Measurements from ENCODE around the gene ITPR1.
"Not testable (repeated sequence)": the region's sequence is repeated elsewhere in the genome, so short reads cannot be mapped to it uniquely, and the experiment has no call there.

The ITPR1 gene

DNA sequence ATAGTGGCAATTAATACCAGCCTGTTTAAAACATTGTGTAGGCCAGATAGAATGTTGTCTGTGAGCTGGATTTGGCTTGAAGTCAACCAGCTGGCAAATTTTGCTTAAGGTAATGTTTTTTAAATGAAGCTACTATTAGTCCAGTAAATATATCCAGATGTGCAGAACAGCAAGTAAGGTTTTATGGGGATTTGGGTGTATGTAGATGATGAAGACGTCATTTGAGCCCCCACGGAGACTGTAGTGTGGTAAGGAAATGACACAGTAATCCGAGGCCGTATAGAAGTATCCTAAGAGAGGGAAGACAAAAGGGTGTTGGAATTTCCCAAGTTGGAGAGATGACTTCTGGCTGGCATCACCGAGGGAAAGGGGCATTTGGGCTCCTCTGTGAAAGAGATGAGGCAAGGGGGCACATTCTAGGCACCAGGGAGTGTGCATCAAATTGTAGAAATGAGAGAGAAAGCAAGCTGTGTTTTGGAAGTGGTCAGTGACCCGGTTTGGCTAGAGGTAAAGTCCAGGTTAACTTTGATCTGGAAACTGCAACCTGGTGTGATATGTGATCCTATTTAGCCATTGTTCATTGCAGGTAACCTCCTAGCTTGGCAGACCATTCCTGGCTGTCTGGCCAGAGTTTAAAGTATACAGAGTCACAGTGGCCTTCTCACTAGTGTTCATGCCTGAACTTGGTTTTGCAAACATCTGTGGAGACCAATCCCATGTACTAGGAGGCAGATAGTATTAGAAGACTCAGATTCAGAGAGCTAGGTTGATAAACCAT lies 104.2 kb downstream of the ITPR1 start:
- DNase-seq, result no peak

- DNase-seq, result not testable (repeated sequence)
Observed at GRCh38 chr3:4598232-4598631, 105.1 kb downstream of the ITPR1 start.

- DNase-seq, result no peak
Observed at GRCh38 chr3:4599612-4600011, 106.5 kb downstream of the ITPR1 start.

DNA sequence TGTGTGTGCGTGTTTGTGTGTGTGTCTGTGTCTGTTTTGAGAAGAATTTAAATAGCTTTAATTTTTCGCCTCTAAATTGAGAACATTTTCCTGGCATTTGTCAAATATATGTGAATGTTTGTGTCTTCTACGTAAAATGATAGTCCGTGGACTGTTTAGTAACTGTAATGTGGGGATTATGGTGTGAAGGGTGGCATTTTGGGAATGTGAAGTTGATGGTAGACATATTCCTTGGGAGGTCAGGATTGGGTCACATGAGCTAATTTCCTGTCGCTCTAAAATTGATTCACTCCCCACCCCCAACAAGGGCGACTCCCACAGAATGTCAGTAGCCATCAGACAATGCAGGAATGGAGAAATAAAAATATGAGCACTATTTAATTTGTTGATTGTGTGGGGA lies 107.3 kb downstream of the ITPR1 start:
- DNase-seq, result no peak

DNA sequence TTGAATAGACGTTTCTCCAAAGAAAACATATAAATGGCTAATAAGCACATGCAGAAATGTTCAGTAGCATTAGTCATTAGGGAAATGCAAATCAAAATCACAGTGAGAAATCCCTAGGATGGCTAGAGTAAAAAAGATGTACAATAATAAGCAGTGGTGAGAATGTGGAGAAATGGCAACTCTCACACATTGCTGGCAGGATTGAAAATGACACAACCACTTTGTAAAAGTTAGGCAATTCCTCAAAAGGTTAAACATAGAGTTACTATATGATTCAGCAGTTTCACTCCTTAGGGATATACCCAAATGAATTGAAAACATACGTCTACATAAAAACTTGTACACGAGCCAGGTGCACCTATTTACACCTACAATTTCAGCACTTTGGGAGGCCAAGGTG lies 108.7 kb downstream of the ITPR1 start:
- DNase-seq, result no peak

DNA sequence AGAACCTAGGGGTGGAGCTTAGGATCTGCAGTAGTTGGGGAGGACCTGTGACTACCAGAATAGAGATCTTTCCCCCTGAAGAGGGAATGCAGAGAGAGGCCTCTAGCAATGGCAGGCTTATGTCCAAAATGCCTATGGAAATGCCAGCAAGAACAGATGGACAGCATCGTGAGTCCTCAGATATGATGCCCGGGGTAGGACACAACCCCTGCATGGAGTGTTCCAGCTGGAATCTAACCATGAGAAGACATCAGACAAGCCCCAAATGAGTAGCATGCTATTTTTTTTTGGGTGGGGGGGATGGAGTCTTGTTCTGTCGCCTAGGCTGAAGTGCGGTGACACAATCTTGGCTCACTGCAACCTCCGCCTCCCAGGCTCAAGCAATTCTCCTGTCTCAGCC lies 111.5 kb downstream of the ITPR1 start:
- DNase-seq, result no peak

GRCh38 chr3:4606911-4607310 lies 113.8 kb downstream of the ITPR1 start:
- DNase-seq, result no peak

GRCh38 chr3:4613366-4613765 lies 120.2 kb downstream of the ITPR1 start:
- DNase-seq, result no peak

DNA sequence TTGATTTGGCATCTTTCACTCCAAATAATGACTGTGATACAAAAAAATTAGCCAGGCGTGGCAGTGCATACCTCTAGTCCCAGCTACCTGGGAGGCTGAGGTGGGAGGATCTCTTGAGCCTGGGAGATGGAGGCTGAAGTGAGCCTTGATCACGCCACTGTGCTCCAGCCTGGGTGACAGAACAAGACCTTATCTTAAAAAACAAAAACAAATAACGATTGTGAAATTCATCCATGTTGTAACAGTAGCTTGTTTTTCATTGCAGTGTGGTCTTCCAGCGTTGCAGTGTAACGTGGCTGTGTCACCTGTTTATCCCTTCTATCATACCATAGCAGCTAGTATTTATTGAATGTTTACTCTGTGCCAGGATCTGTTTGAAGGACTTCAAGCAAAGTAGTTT lies 120.9 kb downstream of the ITPR1 start:
- no peak for DNase-seq

GRCh38 chr3:4614927-4615326 lies 121.8 kb downstream of the ITPR1 start:
- DNase-seq, result no peak

GRCh38 chr3:4615750-4616149 lies 122.6 kb downstream of the ITPR1 start:
- DNase-seq, result no peak

DNA sequence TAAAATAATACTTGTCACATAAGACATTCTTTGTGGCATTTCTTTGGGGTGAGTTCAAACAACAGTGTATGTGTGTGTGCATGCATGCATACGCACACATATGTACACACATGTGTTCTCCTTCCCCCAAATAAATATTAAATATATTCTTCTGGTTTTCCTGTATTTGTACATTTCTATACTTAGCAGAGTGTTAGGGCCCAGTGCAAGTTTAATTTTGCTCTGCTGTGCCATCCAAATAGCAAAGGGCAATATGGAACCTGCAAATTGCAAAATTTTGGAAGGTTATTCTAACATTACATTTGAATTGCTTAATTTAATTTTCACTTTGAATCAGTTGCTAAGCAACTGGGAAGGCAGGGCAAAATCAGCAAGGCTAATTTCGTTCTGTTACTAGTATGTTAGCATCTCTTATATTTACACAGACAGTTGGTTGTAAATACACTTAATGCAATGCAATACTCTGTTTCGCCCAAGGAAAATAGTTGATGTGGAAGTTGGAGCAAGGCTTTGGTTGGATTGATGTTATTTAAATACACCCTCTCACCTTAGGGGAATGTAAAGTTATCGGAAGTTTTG lies 130.4 kb downstream of the ITPR1 start:
- no peak for DNase-seq

DNA sequence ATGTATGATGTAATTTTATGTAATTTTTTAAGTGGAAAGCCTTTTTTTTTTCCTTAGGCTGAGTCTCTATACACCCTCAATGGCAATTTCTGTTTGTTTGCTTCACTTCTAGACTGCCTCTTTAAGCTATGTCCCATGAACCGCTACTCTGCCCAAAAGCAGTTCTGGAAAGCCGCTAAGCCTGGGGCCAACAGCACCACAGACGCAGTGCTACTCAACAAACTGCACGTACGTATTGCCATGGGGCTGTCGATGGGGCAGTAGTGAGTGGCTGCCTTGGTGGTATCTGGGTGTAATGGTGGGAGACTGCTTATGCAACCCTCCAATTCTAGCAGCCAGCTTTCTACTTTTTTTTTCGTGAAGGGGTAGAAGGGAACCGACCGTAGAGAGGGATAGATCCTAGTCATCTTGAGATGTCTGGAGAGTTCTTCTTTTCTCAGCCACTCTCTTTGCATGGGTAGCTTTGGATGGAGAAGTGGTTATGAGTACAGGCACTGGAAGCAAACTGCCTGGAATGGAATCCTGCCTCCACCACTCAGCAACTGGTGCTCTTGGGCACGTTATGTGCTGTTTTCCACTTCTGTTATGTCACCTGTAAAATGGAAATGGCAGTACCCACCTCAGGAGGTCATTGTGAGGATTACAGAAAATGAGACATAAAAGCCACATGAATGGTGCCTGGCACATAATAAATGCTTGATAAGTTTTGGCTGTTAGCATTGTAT lies 134.7 kb downstream of the ITPR1 start:
- DNase-seq, result no peak

DNA sequence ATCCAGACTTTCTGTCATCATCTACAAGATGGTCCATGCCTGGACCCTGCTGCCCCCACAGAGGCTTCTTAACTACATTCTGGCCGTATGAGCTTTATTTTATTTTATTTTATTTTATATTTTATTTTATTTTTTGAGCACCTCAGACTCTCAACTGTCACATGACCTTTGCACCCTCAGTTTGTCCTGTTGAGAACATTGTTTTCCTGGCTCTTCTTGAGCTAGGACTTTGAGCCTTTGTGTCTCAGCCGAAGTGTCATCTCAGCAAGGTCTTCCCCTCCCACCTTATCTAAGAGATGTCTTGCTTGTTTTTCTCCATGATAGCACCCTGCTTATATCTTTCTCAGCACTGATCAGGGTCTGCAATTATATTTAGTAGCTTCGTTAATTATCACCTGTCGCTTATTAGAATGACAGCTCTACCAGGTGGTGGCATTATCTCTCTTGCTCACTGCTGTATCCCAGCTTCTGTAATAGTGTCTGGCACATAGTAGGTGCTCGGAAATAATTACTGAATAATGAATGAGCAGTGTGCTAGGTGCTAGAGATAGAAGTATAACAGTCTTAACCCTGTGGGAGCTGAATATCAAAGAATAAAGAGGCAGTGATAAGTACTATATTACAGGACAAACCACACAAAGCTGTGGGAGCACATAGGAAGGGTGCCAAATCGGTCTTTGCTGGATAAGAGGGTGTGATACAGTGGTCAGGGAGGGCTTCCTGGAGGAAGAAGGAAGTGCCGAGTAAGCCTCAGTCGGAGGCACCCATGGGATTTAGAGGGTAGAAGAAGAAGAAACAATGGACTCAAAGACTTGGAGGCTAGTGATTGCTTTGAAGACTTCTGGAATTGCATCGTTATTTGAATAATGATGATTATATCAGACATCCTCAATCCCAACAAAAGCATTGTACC lies 136.2 kb downstream of the ITPR1 start:
- no peak for DNase-seq

- no peak for DNase-seq
Observed at GRCh38 chr3:4633078-4634004, 140.2 kb downstream of the ITPR1 start.

GRCh38 chr3:4634894-4635293 lies 141.7 kb downstream of the ITPR1 start:
- no peak for DNase-seq

- no peak for DNase-seq
Observed at GRCh38 chr3:4637265-4637664, 144.1 kb downstream of the ITPR1 start.

DNA sequence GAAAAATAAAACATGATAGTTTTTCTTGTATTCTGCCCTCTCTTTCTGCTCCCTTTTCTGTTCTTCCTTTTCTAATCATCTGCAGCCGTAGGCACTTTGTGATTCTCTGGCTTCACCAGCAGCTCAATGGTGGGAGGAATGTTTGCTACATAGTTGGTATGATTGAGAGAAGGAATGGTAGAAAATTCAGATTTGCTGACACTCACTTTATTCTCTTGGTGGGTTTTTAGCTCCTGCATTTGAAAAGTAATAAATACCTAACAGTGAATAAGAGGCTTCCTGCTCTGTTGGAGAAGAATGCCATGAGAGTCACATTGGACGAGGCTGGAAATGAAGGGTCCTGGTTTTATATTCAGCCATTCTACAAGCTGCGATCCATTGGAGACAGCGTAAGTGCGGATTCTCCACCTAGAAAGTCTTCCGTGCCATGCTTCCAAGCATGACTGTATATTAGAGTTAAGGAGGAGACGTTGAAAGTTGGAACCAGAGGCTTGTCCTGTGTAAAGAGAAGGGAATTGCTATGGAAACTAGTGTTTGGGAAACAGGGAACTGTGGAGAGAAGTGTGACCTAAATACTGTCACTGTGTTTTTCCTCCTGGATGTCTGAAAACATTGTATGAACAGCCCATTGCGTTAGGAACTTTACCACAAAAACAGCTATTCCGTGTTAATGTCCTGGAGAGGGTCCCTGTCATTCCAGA lies 148.9 kb downstream of the ITPR1 start:
- DNase-seq, result no peak

DNA sequence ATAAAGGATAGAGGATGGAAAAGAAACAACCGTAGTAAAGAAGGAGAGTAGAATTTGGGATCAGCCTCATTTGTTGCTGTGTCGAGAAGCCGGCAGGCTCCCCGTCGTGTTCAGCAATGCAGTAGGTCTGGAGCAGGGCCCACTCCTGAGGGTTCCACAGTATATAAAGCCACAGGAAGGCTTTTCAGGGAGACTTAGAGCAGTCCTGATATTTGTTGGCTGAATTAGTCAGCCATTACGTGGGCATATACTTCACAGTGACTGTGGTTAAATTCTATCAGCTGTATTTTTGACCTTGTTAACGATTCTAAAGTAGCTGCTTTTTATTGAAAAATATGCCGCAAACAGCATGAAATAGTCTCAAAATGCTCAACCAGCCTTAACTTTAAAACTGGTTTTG lies 149.5 kb downstream of the ITPR1 start:
- DNase-seq, result no peak

GRCh38 chr3:4643904-4644547 lies 150.9 kb downstream of the ITPR1 start:
- DNase-seq, result no peak

- DNase-seq, result no peak
Observed at GRCh38 chr3:4644951-4645350, 151.8 kb downstream of the ITPR1 start.
